NCI-H2227 treated with DMSO at 0.1 percent for 48 hours (cell line): ENCODE measurements around the gene CACYBP.

ENCODE experiments used
- DNase-seq: peaks from one replicate; lab custom pipeline; 2025; lab: John Stamatoyannopoulos, UW

CACYBP gene

GRCh38 chr1:174974711-174975119 lies 25.0 kb upstream of the CACYBP start:
- no peak for DNase-seq

DNA sequence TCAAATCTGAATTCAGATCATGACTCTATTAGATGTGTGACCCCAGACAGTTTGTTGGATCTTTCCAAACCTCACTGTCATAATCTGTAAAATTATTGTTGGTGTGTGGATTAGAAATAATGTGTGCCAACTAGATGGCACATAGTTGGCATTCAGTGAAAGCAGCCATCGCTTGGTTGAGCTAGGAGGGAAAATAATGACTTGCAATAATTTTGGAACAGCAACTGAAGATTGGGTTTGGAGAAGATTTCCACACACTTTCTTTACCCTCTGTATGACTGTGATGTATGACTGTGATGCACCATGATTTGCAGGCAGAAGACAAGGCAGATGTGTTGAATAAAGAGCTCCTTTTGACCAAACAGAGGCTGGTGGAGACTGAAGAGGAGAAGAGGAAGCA lies 24.0 kb upstream of the CACYBP start:
- DNase-seq, result no peak

GRCh38 chr1:174976436-174977108 lies 23.2 kb upstream of the CACYBP start:
- no peak for DNase-seq

- peak; percentile 32 for DNase-seq
Measured at GRCh38 chr1:174982971-174983689, 16.6 kb upstream of the CACYBP start.

DNA sequence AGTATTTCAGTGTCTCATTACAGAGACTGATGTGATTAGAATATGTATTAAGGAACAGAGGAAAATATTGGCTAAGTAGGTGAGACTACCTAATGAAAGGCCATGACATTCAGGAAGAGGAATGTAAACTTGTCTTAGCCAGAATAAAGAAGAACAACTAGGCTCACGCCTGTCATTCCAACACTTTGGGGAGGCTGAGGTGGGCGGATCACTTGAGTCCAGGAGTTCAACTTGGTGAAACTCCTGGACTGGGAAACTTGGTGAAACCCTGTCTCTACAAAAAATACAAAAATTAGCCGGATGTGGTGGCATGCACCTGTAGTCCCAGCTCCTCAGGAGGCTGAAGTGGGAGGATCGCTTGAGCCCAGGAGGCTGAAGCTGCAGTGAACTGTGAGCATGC lies 14.8 kb upstream of the CACYBP start:
- no peak for DNase-seq

DNA sequence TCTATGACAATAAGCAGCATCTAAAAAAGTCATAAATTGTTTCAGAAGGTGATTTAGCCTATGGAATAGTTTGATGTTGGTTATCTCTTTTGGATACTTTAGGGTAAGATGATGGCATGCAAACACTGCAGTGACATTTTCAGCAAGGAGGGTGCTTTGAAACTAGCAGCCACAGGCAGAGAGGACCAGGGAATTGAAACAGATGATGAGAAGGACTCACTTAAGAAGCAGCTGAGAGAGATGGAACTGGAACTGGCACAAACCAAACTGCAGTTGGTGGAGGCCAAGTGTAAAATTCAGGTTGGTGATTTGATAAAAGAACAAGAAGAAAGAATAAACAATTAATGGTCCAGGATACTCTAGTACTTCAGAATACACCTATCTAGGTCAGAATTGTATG lies 11.2 kb upstream of the CACYBP start:
- no peak for DNase-seq

GRCh38 chr1:174988986-174989385 lies 10.8 kb upstream of the CACYBP start:
- no peak for DNase-seq

DNA sequence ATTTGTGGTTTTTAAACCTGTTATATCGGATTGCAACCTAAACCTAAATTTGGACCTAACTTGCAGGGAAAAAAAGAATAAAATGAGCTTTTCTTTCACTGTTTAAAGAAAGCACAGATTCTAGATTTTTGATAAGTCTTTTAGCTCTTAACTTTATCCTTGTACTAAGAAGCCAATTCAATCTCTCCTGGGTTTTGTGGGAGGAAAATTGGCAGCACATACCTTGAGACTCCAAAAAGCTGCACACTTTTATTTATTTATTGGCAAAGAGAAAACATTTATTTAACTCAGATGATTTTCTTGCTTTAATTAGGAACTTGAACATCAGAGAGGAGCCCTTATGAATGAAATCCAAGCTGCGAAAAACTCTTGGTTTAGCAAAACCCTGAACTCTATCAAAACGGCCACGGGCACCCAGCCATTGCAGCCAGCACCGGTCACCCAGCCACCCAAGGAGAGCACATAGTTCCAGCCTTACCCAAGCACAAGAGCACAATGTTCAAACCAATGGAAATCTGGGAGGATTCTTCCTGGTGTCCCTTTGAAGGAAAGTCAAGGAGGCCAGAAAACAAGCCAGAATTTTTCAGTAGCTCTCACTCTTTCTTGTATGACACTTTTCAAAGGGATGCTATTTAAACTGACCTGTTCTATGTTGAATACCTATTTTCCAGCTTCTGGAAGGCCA lies 10.1 kb upstream of the CACYBP start:
- no peak for DNase-seq

DNA sequence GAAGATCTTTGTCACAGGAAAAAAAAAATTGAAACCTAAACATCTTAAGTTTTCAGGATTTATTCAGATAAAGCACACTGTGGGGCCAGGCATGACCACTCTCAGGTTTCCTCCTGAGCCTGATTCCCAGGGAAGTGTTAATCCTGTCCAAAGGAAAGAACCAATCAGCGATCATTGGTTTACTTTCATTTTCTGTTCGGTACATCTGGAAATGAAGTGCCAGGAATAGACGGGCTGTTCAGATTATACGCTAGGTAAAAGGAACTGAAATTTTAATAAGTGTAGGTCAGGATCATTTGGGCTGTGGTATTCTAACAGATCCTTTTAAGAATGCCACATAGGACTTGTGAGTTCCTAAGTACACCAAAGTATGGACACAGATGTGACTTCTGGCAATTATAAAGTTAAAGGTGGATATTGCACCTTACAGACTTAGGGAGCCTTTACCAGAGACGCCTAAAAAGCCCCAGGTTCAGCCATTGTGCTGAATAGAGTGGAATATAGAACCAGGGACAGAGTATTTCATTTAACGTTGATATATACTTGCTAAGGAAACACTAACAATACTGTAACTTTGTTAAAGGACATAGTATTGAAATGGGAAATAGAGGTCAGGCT lies 9.3 kb upstream of the CACYBP start:
- DNase-seq, result peak; percentile 79

GRCh38 chr1:174991473-174991872 lies 8.3 kb upstream of the CACYBP start:
- no peak for DNase-seq

- no peak for DNase-seq
Measured at GRCh38 chr1:174995121-174995520, 4.6 kb upstream of the CACYBP start.

DNA sequence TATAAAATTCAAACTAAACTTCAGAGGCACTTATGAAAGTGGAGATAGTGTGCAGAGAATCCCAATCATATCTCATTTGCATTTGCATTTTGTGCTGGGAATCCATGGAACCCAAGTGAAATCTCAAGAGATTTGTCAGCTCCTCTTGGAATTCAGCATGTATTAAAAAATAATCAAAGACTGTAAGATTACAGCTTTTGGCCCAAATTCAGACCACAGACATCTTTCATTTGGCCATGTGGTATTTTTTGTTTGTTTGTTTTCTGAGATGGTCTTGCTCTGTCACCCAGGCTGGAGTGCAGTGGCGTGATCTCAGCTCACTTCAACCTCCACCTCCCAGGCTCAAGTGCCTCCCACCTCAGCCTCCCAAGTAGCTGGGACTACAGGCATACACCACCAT lies 3.8 kb upstream of the CACYBP start:
- no peak for DNase-seq

DNA sequence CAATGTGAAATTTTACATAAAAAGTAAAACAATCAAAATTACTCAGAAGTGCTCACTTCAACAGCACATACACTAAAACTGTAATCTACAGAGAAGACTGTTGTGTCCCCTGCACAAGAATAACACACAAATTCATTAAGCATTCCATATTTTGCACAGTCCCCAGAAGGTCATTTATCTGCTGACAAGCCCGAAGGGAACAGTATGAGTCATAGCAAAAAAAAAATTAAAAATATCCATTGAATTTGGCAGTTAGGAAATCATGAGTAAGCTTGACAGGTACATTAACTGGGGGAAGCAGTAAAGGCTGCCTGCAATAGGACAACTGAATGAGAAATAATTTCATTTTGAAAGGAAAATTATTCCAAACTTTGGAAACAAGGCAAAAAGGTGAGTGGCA lies 3.3 kb upstream of the CACYBP start:
- DNase-seq, result no peak

GRCh38 chr1:174997041-174997440 lies 2.7 kb upstream of the CACYBP start:
- DNase-seq, result no peak

- peak; percentile 90 for DNase-seq
Measured at GRCh38 chr1:174998569-174999215, 1.1 kb upstream of the CACYBP start.

DNA sequence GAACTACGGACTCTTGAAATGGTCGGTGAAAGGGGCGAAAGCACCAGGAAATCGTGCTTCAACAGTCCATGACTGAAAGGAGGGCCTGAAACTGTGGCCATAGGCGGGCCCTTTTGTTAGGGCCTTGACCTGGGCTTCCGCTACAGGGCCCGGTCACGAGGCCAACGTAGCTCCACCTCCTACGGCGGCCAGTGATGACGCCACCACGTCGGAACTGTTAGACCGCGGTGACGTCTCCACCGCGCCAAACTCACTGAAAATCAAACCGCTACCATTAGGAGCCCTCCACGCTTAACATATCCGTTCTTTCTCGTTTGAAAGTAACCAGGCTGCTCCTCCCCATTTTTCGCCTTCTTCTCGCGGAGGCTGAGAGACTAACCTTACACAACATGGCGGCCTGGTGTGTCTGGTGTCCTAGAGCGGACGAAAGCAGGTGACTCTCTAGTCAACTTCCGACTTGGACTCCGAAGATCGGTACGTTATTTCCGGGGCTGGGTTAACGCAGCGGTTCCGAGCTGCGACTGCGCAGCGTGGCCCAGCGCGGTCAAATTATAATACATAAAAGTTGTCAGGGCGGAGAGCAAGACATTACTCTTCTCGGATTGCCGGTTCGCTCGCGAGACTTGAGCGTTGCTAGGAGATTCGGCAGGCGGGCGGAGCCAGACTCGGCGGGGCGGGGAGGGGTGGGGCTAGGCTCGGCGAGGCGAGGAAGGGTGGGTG lies 371 bp upstream of the CACYBP start:
- peak; percentile 99 for DNase-seq

DNA sequence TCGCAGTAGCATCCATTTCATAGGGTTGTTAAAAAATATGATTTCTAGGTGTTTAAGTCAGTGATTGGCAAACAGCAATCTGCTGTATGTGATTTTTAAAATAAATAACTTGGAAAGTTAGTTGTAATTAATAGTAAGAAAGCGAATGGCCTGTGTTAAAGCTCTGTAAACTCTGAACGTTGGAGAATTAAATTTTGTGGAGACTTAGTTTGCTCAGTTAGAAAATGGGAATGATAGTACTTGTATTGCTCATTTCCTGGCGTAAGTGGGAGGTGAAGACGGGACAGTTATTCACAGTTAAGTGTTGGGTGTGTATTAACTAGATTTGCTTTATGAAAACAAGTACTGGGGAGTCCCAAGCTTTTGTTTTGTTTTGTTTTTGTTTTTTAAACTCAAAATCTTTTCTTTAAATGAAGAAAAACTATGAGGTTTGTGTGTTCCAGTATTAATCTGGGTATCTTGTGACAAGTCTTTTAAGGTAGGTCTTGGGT lies 995 bp downstream of the CACYBP start:
- no peak for DNase-seq

DNA sequence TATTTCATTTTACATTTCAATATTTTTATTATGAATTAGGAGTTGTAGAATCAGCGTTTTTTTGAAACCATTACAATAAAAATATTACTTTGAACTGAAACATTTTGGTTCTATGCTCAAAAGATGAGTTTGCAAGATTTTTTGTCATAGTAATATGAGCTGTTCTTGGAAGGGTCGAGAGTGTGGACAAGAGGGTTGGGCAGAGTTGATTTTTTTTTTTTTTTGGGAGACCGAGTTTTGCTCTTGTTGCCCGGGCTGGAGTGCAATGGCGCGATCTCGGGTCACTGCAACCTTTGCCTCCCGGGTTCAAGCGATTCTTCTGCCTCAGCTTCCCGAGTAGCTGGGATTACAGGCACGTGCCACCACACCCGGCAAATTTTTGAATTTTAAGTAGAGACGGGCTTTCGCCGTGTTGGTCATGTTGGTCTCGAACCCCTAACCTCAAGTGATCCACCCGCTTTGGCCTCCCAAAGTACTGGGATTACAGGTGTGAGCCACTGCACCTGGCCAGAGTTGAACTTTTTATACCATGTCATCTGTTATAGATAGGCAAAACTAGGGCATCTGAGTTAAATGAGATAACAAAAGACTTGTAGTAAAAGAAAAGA lies 3.3 kb downstream of the CACYBP start:
- DNase-seq, result no peak

GRCh38 chr1:175003521-175003920 lies 3.8 kb downstream of the CACYBP start:
- DNase-seq, result no peak

DNA sequence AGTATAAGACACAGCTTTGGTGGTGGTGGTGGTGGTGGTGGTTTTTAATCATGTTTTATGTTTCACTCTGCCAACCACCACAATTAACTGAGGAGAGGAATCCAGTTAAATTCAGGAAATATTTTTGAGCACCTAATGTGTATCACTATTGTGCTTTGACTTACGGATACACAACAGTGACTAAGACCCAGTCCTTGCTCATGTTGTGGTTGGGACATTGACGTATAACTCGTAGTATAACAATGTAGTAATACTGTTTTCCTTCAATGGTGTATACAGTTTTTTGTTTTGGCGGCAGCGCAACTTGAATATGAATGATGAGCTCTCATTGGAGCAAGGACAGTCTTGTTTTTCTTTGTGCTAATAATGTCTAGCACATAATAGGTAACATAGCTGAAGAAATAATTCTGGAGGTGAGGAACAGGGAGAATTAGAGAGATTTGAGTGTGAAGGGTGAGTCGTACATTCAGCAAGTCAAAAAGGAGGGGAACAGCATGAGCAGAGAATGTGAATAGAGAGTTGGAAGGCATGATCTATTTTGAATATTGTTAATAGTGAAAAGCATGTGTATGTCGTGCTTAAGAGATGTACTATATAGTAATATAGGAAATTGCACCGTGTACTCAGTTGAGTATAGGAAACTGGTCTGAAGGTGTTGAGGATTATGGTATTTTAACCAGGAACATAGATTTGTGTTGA lies 5.5 kb downstream of the CACYBP start:
- DNase-seq, result no peak
